Nephron (organoid): ENCODE data around the gene LPCAT3.

Source experiments
- H3K27ac Mint-ChIP-seq, 3 experiments: 2 replicates each; pipeline ENCODE4 v1.8.0; 2020; ENCODE audit warnings: mixed read lengths in 3 of 3, mild to moderate bottlenecking in 2 of 3, moderate library complexity in 1 of 3
- H3K27me3 Mint-ChIP-seq: 2 replicates; pipeline ENCODE4 v1.8.0; 2021; ENCODE audit warnings: low read depth, mild to moderate bottlenecking, moderate library complexity, mixed read lengths
- H3K36me3 Mint-ChIP-seq: 2 replicates; pipeline ENCODE4 v1.8.0; 2020; ENCODE audit warnings: low read depth, mixed read lengths
- H3K4me1 Mint-ChIP-seq: 2 replicates; pipeline ENCODE4 v1.8.0; 2020; ENCODE audit warnings: mixed read lengths
- H3K4me3 Mint-ChIP-seq, 3 experiments: 2 replicates each; pipeline ENCODE4 v1.8.0; 2020; ENCODE audit warnings: mild to moderate bottlenecking in 3 of 3, mixed read lengths in 3 of 3, moderate library complexity in 2 of 3
- H3K9me3 Mint-ChIP-seq: 2 replicates; pipeline ENCODE4 v1.8.0; 2020; ENCODE audit warnings: mixed read lengths
- TF ChIP-seq, protein P1 (sequence below), 3 experiments: fragments of 200-600 bp; sonication (generic); IDR thresholded peaks; one replicate each; pipeline ENCODE4 v1.5.0; 2021; ENCODE audit warnings: antibody characterized with exemption in 3 of 3; ENCODE audit not compliant: unreplicated experiment in 3 of 3

Gene LPCAT3

GRCh38 chr12:6942331-6942665 lies 76.0 kb downstream of the LPCAT3 start:
- Mint-ChIP-seq H3K27me3 (no peaks in the 10 kb centered on the region), H3K9me3 (no peaks in the 10 kb centered on the region), H3K36me3 (peaks cover 28% of the 10 kb centered on the region), H3K4me3 (peak overlapping the region; percentile 53 to 92 (median 61)), H3K4me1 (peaks cover 55% of the 10 kb centered on the region), H3K27ac (peak overlapping the region; percentile 99 to 100 (median 100))
- TF ChIP-seq, protein P1, sequence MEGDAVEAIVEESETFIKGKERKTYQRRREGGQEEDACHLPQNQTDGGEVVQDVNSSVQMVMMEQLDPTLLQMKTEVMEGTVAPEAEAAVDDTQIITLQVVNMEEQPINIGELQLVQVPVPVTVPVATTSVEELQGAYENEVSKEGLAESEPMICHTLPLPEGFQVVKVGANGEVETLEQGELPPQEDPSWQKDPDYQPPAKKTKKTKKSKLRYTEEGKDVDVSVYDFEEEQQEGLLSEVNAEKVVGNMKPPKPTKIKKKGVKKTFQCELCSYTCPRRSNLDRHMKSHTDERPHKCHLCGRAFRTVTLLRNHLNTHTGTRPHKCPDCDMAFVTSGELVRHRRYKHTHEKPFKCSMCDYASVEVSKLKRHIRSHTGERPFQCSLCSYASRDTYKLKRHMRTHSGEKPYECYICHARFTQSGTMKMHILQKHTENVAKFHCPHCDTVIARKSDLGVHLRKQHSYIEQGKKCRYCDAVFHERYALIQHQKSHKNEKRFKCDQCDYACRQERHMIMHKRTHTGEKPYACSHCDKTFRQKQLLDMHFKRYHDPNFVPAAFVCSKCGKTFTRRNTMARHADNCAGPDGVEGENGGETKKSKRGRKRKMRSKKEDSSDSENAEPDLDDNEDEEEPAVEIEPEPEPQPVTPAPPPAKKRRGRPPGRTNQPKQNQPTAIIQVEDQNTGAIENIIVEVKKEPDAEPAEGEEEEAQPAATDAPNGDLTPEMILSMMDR (IDR thresholded peaks at IDR 0.05; ENCODE audit: unreplicated experiment in 3 of 3): no peak

- Mint-ChIP-seq H3K27me3 (no peaks in the 10 kb centered on the region), H3K4me3 (no peak overlapping the region)
- TF ChIP-seq, protein P1 (IDR thresholded peaks at IDR 0.05; ENCODE audit: unreplicated experiment in 3 of 3): no peak
Measured at GRCh38 chr12:6941782-6942181, 76.5 kb downstream of the LPCAT3 start.

GRCh38 chr12:6941267-6941666 lies 77.0 kb downstream of the LPCAT3 start:
- Mint-ChIP-seq H3K27me3 (no peaks in the 10 kb centered on the region), H3K4me3 (peak overlapping the region in 1 of 3 experiments; percentile 40), H3K9me3 (no peaks in the 10 kb centered on the region), H3K36me3 (peaks cover 34% of the 10 kb centered on the region), H3K27ac (peak overlapping the region in 2 of 3 experiments; percentile 47 to 74), H3K4me1 (peaks cover 47% of the 10 kb centered on the region)
- TF ChIP-seq, protein P1 (IDR thresholded peaks at IDR 0.05; ENCODE audit: unreplicated experiment in 3 of 3): no peak

More at GRCh38 chr12:6941782-6942181, 76.5 kb downstream of the LPCAT3 start:
- H3K36me3 Mint-ChIP-seq: peaks cover 29% of the 10 kb centered on the region
- no peaks in the 10 kb centered on the region for H3K9me3 Mint-ChIP-seq
- H3K27ac Mint-ChIP-seq: peak overlapping the region in 2 of 3 experiments; percentile 99 to 100
- peaks cover 50% of the 10 kb centered on the region for H3K4me1 Mint-ChIP-seq

DNA sequence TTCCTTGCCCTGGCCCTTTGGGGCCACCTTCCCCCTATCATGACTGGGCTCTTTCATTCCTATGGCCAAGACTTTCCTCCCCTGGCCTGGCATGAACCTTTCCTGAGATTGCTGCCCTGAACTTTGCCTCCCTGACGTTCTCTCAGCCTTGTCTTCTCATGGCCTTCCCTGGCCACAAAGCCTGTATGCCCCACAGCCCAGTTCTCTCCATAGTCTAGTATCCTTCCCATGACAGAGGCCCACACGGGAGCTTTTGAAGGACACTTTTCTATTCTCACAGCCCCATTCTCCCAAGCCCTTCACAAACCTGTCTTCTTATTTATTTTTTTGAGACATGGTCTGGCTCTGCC lies 79.1 kb downstream of the LPCAT3 start:
- Mint-ChIP-seq H3K36me3 (peaks cover 55% of the 10 kb centered on the region), H3K27me3 (no peaks in the 10 kb centered on the region), H3K4me3 (peak overlapping the region; percentile 70 to 81 (median 78)), H3K9me3 (no peaks in the 10 kb centered on the region), H3K4me1 (peaks cover 43% of the 10 kb centered on the region), H3K27ac (peak overlapping the region; percentile 78 to 94 (median 84))
- TF ChIP-seq, protein P1 (IDR thresholded peaks at IDR 0.05; ENCODE audit: unreplicated experiment in 3 of 3): no peak

- TF ChIP-seq, protein P1 (IDR thresholded peaks at IDR 0.05; ENCODE audit: unreplicated experiment in 3 of 3): no peak
- H3K4me3 Mint-ChIP-seq: peak overlapping the region; percentile 82 to 88 (median 86)
- H3K27ac Mint-ChIP-seq: peak overlapping the region; percentile 78 to 96 (median 90)
- H3K9me3 Mint-ChIP-seq: no peaks in the 10 kb centered on the region
- peaks cover 61% of the 10 kb centered on the region for H3K36me3 Mint-ChIP-seq
- peaks cover 45% of the 10 kb centered on the region for H3K4me1 Mint-ChIP-seq
- no peaks in the 10 kb centered on the region for H3K27me3 Mint-ChIP-seq
Measured at GRCh38 chr12:6938353-6939190, 79.7 kb downstream of the LPCAT3 start.
